GM21786 (cell line): ENCODE data around the gene DNMT3A.

Source experiments
- ATAC-seq: cut with Tn5 transposase; IDR thresholded peaks from one replicate; pipeline ENCODE4 v1.9.1; 2021; ENCODE audit not compliant: unreplicated experiment

DNMT3A gene

DNA sequence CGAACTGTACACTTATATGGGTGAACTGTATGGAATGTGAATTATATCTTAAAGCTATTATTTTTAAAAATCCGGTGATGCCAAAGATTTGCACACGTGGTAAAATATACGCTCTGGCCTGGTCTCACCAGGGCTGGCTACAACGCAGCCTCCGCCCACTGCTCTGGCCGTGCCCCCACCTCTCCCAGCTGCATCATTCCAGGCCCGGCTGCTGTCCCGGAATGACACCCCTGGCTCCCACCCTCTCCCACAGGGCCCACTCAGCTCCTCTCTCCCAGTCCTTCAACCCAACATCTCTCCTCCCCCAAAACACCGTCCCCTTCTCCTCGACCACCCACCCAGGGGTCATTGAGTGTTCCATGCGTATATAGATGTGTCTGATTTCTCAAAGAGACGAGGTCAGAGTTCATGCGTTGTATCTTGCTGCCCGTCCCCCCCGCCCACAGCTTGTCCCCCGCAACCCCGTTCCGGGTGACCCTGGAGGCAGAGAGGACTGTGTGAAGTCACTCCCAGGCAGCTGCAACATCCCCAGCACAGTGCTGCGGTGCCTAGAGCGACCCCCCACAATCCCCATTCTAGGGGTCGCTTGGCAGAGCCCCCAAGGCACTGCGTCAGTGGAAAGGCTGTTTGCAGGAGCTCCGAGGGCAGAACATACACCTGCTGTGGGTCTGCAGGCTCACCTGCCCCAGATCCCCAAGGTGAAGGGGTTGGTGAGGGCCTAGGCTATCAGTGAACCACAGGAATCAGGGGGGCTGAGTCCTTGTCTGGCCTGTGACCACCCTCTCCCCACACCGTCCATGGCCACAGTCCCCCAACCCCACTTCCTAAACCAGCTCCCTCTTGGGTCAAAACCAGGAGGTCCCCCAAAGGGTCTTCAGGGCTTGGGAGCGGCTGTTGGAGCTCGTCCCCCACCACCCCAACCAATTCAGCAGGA, 13.3 kb downstream of the DNMT3A start:
- ATAC-seq, result no peak

GRCh38 chr2:25326326-25327013, 15.3 kb downstream of the DNMT3A start:
- ATAC-seq, result no peak

DNA sequence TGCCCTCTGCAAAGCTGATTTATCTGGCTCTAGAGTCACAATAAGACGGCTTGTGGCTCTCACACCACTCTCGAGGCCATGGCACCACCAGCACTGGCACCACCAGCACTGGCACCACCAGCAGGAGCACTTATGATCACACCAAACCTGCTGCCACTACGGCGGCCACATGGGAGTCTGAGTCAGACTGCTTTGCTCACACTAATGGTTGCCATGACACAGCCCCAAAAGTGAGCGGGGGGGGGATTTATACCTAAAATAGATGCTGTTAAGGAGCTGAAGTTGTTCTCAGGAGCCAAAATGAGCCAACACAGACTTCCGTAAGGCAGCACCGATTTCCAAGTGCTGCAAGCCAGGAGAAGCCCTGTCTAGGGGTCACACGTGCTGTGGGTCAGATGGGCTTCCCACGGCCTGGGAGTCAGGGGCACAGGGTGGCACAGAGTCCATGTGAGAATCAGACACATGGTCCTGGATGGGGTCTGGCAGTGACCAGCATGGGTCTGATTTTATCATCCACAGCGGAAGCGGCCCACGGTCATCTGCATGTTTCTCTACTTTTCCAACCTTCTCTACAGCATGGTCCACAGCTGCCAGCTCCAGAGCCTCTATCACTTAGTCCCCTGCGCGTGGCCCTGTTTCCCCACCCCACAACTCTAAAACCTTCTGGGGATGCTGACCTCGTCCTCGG, 16.7 kb downstream of the DNMT3A start:
- ATAC-seq, result no peak

DNA sequence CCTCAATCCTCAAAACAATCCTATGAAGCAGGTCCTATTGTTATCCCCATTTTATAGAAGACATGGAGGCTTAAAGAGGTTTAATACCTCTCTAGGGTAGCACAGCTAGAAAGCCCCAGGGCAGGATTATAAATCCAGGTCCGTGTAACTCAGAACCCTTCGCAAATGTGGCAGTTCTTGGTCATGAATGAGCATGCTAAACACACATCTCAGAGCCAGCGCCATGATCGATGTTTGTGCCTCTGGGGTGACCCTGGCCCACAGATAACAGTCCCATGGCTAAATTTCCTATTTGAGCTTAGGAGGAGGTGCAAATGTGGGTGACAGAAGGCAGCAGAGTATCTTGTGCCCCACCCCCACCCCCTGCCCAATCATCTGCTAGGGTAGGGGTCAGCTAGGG, 17.5 kb downstream of the DNMT3A start:
- no peak for ATAC-seq

GRCh38 chr2:25323610-25324189, 18.0 kb downstream of the DNMT3A start:
- ATAC-seq, result no peak

DNA sequence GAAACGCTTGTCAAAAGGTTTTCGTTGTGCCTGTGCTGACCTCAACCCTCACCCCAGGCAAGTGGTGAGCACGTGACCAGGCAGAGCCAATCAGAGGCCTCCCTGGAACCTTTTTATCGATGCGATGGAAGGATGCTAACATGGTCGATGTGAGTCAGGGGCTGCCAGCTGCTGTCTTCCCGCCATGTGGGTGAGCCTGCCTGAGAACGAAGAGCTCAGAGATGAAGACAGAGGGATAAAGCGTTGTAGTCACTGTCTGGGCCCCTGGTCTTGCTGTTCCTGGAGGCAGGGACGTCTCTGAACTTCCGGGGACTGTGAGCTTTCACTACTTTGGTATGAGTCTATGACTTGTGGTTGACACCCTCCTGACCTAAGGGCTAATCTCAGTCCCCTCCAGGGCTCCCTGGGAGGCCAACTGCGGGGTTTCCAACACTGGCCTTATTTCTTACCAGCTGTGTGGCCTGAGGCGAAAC, 18.6 kb downstream of the DNMT3A start:
- no peak for ATAC-seq

DNA sequence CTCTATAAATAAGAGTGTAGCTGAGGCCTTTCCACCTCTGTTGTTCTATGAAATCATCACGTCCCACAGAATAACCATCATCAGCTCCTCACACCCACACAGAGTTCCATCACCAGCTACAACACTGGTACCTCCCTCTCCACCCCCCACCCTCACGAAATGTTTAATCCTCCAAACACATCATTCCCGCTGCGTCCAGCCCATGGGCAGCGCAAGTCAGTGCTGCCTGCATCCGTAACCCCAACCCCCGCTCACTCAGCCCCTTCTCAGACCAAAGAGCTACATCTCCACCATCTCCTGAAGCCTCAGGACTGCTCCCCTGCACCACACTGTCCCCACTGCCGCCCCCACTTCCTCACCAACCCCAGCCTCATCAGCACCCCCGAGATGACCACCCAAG, 19.4 kb downstream of the DNMT3A start:
- no peak for ATAC-seq

GRCh38 chr2:25320077-25320476, 21.6 kb downstream of the DNMT3A start:
- ATAC-seq, result peak; percentile 60

DNA sequence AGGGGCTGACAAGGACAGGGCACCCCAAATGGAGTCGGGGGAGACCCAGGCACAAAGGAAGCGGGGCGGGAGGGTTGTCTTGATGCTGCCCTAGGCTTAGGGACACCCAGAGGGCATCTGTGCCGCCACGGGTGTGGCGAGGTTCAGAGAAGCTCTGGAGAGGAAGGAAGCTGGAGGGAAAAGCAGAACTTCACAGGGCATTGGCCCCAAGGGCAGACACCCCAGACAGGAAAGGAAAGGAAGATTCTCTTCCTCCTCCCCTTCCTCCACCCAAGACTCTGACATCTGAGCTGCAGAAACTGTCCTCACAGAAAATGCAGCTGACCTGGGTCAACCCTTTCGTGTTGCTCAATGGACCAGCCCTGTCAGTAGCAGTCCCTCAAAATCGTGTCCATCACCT, 25.6 kb downstream of the DNMT3A start:
- no peak for ATAC-seq

GRCh38 chr2:25315316-25315680, 26.4 kb downstream of the DNMT3A start:
- no peak for ATAC-seq

- peak; percentile 79 for ATAC-seq
Measured at GRCh38 chr2:25314514-25315315, 27.0 kb downstream of the DNMT3A start.

DNA sequence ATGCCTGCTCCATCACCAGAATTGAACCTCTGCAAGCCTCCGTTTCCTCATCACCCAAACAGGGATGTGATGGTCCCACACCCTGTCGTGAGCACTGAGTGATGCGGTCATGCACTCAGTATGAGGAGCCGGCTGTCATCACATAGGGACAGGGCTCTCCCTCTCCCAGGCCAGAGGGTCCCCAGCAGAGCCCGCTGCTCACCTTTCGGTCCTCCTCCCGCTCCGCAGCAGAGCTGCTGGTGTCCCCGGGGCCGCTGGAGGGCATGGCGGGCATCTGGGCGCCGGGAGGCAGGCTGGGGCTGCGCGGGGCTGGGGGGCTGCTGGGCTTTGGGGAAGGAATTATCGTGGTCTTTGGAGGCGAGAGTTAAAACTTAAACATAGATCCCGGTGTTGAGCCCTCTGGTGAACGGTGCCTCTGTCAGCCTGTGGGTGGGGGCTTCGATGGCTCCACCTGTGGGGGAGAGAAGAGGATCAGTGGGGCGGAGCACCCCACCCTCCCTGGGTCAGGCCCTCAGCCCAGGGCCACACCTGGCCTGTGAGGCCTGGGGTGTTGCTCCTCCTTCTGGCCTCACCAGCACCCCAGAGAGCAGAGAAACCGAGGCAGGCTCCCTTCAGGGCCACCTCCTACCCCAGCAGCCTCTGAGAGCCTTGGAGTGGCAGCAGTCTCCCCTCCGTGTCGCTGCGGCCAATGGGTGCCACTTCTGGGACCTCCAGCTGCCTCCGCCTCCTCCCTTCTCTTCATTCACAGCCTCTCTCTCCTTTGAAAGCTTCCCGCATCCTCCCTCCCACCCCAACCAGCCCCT, 27.8 kb downstream of the DNMT3A start:
- ATAC-seq, result no peak

- no peak for ATAC-seq
Measured at GRCh38 chr2:25312958-25313710, 28.6 kb downstream of the DNMT3A start.

DNA sequence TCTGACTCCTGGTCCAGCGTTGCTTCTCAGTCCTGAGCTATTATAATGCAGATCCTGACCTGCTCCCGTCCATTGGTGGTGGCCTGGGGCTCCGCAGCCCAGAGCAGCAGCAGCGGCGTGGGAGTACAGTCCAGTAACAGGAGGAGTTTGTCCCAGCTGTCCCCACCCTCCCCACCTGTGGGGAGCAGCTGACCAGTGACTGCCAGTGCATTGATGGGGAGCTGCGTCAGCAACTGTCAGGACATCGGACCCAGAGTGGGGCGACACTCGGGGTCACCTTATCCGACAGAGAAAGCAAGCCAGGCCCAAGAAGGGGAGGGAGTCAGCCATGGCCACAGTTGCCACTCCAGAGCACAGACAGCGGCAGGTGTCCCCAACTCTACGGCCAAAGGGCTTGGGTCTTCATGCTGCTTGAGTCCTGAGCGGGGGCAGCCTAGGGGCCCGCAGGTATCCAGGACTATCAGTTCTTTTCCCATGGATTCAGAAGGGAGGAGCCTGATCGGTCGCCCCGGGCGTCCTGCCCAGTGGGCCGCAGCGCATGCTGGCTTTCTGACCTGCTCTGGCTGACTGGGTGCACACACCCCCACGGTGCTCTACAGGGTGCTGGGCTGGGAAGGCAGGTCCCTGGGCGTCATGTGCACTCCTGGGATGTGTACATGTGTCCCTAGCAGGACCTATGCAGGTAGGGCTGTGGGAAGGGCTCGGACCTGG, 29.7 kb downstream of the DNMT3A start:
- no peak for ATAC-seq

GRCh38 chr2:25310965-25311864, 30.5 kb downstream of the DNMT3A start:
- ATAC-seq, result no peak

DNA sequence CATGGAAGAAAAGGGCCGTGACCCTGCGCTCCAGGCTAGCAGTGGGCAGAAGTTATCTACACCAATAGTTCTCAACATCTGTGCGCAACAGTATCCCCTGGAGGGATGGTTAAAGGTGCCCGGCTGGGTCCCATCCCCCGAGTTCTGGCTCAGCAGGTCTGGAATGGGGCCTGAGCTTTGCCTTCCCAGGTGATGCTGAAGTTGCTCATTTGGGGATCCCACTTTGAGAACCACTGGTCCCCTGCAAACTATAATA, 31.1 kb downstream of the DNMT3A start:
- ATAC-seq, result no peak

DNA sequence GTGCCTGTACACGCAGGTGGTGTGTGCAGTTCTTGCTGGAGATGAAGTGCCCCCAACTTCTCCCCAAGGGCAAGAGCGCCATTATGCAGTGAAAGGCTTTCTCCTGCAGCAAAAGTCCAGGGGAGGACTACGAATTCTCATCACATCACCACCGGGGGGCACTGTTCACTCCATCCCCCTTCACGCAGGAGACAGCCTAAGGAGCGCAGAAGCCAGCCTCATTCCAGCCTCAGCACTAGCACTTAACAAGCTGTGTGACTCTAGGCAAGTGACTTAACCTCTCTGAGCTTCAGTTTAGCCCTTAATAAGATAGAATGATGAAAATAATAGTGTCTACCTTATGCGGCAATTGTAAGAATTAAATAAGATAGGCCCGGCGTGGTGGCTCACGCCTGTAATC, 32.3 kb downstream of the DNMT3A start:
- no peak for ATAC-seq

- no peak for ATAC-seq
Measured at GRCh38 chr2:25308599-25308998, 33.1 kb downstream of the DNMT3A start.
